ENCODE results near the gene CACNA1G.

Gene CACNA1G

GRCh38 chr17:50634915-50635731, 74.6 kb downstream of the CACNA1G start:
- DNase-seq = no peak

- DNase-seq = no peak
Observed at GRCh38 chr17:50635732-50635981, 75.1 kb downstream of the CACNA1G start.

GRCh38 chr17:50635982-50636803, 75.7 kb downstream of the CACNA1G start:
- no peak for DNase-seq

- DNase-seq = no peak
Observed at GRCh38 chr17:50636804-50637195, 76.3 kb downstream of the CACNA1G start.

GRCh38 chr17:50637829-50638605, 77.5 kb downstream of the CACNA1G start:
- DNase-seq = no peak

- DNase-seq = no peak
Observed at GRCh38 chr17:50638606-50638965, 78.1 kb downstream of the CACNA1G start.

- no peak for DNase-seq
Observed at GRCh38 chr17:50638966-50639713, 78.6 kb downstream of the CACNA1G start.

GRCh38 chr17:50640686-50641351, 80.3 kb downstream of the CACNA1G start:
- no peak for DNase-seq

GRCh38 chr17:50641357-50641756, 80.8 kb downstream of the CACNA1G start:
- DNase-seq = no peak

GRCh38 chr17:50642071-50642721, 81.7 kb downstream of the CACNA1G start:
- DNase-seq = no peak

GRCh38 chr17:50642722-50643656, 82.5 kb downstream of the CACNA1G start:
- DNase-seq = no peak

GRCh38 chr17:50645748-50646682, 85.5 kb downstream of the CACNA1G start:
- DNase-seq = no peak

GRCh38 chr17:50647187-50647586, 86.7 kb downstream of the CACNA1G start:
- DNase-seq = no peak

- DNase-seq = no peak
Observed at GRCh38 chr17:50649042-50649908, 88.8 kb downstream of the CACNA1G start.

- no peak for DNase-seq
Observed at GRCh38 chr17:50651661-50652060, 91.1 kb downstream of the CACNA1G start.

GRCh38 chr17:50653738-50654137, 93.2 kb downstream of the CACNA1G start:
- no peak for DNase-seq

- DNase-seq = no peak
Observed at GRCh38 chr17:50656509-50656908, 96.0 kb downstream of the CACNA1G start.

GRCh38 chr17:50657054-50657453, 96.5 kb downstream of the CACNA1G start:
- no peak for DNase-seq

All from T-helper 1 cell (primary cell).